ENCODE data around the gene PDE11A. TPM values are rescaled to one million over a fixed set of nuclear protein-coding genes. Genes with fewer than 3 reads are reported as not detected.

The PDE11A gene
- total RNA-seq, 2 donors from 2014 or later = 0.28 to 3.5 TPM

DNA sequence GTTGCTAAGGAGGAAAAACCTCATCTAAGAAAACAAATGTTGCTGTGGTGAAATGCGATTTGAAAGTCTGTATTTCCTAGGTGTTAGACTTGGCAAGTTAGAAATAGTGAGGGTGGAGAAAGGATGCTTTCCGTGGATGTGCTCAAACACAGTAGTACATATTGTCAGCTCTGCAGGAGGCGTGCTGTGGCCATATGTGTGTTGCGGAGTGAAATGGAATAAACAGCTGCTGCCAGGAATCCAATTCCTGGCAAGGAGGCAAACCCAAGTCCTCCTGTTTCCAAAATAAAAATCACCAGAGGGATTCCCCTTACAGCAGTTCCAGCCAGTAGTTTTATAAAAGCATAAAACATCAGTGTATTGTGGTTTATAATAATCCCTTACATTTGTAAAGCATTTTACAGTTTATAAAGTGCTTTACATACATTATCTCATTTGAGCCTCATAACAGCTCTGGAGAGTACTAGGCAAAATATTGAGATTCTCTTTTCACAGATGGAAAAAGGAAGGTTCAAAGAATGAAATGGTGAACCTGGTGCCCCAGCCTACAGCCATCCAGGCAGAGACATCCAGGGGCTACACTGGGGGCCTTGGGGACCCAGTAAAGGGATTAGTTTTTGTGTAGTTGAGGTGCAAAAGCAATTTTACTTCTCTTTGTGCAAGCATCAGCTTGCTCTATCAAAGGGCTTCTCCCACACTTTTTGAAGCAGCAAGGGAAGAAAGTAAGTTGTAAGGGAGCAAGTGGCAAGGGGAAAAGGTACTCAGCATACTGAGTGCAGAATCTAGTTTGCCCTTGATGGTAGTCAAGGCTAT, 474.0 kb downstream of the PDE11A start:
- H3K27ac ChIP-seq = no peak overlapping the region
- no peaks in the 10 kb centered on the region for H3K9me3 ChIP-seq
- H3K27me3 ChIP-seq (replicated peaks; ENCODE audit: insufficient read depth) = no peaks in the 10 kb centered on the region
- no peak for ATAC-seq (ENCODE audit: insufficient number of reproducible peaks, low FRiP score, low read depth)
- no peaks in the 10 kb centered on the region for H3K36me3 ChIP-seq
- TF ChIP-seq, protein P1, sequence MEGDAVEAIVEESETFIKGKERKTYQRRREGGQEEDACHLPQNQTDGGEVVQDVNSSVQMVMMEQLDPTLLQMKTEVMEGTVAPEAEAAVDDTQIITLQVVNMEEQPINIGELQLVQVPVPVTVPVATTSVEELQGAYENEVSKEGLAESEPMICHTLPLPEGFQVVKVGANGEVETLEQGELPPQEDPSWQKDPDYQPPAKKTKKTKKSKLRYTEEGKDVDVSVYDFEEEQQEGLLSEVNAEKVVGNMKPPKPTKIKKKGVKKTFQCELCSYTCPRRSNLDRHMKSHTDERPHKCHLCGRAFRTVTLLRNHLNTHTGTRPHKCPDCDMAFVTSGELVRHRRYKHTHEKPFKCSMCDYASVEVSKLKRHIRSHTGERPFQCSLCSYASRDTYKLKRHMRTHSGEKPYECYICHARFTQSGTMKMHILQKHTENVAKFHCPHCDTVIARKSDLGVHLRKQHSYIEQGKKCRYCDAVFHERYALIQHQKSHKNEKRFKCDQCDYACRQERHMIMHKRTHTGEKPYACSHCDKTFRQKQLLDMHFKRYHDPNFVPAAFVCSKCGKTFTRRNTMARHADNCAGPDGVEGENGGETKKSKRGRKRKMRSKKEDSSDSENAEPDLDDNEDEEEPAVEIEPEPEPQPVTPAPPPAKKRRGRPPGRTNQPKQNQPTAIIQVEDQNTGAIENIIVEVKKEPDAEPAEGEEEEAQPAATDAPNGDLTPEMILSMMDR (IDR thresholded peaks at IDR 0.05) = no peak
- H3K4me3 ChIP-seq = no peak overlapping the region
- H3K4me1 ChIP-seq (ENCODE audit: control insufficient read depth in 1 of 2, low read depth in 2 of 2) = peaks cover 0 to 13% of the 10 kb centered on the region in 2 donors
- no peak for DNase-seq (ENCODE audit: low spot score)

DNA sequence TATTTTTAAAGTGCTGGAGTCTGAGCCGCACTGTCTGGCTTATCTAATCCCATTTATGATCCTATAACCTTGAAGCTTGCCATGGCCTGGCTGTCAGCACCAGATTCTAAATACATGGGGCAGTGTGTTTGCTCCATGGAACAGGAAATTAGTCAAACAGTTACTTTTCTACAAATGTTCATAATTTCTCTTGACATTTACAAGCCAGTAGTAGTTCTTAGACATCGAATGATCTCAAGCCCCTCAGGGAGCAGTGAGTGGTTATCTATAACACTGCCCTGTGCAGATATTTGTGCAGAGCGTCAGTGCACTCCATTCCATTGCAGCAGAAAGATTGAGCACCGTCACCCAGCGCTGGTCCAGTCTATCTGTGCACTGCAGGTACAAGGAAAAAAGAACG, 474.8 kb downstream of the PDE11A start:
- ATAC-seq (ENCODE audit: insufficient number of reproducible peaks, low FRiP score, low read depth) = no peak
- Histone ChIP-seq H3K9me3 (no peaks in the 10 kb centered on the region), H3K36me3 (no peaks in the 10 kb centered on the region), H3K27me3 (replicated peaks; ENCODE audit: insufficient read depth) (no peaks in the 10 kb centered on the region), H3K4me1 (ENCODE audit: control insufficient read depth in 1 of 2, low read depth in 2 of 2) (peaks cover 0 to 13% of the 10 kb centered on the region in 2 donors), H3K27ac (no peak overlapping the region), H3K4me3 (no peak overlapping the region)
- DNase-seq (ENCODE audit: low spot score) = no peak
- TF ChIP-seq, protein P1 (IDR thresholded peaks at IDR 0.05) = no peak

DNA sequence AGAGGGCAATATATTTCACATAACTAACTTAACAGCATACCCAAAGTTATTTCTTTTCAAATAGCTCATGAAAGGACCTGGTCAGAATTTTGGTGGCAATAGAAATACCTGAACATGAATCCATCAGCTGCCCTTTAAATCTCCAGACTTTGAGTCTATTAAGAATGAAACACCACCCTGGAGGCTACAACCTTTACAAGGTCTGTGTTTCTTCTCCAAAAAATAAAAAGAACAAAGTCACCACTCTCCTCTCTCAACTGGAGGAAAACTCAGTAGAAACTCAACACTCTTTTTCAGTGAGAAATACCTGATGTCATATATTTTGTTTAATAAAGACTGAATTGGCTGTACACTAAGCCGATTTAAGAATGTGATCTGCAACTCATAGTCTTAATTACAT, 475.7 kb downstream of the PDE11A start:
- peaks cover 0 to 13% of the 10 kb centered on the region in 2 donors for H3K4me1 ChIP-seq (ENCODE audit: control insufficient read depth in 1 of 2, low read depth in 2 of 2)
- no peaks in the 10 kb centered on the region for H3K27me3 ChIP-seq (replicated peaks; ENCODE audit: insufficient read depth)
- TF ChIP-seq, protein P1 (IDR thresholded peaks at IDR 0.05) = no peak
- no peaks in the 10 kb centered on the region for H3K36me3 ChIP-seq
- ATAC-seq (ENCODE audit: insufficient number of reproducible peaks, low FRiP score, low read depth) (no peak), DNase-seq (ENCODE audit: low spot score) (no peak)
- no peak overlapping the region for H3K27ac ChIP-seq
- H3K4me3 ChIP-seq = no peak overlapping the region
- no peaks in the 10 kb centered on the region for H3K9me3 ChIP-seq

DNA sequence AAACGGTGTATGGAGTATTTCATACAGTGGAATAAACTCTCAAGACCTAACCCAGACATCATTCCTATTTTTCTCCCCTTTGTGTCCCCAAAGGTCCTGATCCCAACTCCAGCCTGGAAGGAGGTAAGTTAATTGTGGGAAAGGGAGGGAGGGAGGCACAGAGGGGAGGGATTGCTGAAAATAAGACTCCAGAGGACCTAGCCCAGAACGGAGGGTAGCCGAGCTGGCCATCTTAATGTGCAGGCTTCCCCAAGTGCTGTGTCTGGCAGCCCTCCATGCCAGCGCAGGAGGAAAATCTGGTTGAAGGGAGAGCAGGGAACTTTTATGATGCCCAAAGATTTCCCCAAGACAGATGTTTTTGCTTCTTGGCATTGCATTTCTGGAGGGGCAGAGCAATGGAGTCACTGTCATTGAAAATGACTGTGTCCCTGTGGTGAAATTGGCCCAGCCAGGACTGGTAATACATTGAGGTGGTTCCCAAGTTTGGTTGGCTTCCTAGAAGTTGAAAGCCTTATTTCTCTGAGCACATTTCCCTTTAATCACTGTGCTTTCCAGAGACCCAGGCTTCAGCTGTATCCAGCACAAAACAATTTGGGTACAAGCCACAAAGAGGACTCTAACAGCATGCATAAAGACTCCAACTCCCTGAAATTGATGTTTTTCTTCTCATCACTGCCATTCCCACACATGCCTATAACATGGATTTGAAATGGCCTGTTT, 477.3 kb downstream of the PDE11A start:
- DNase-seq (ENCODE audit: low spot score) (no peak), ATAC-seq (ENCODE audit: insufficient number of reproducible peaks, low FRiP score, low read depth) (no peak)
- Histone ChIP-seq H3K36me3 (no peaks in the 10 kb centered on the region), H3K27me3 (replicated peaks; ENCODE audit: insufficient read depth) (no peaks in the 10 kb centered on the region), H3K4me1 (ENCODE audit: control insufficient read depth in 1 of 2, low read depth in 2 of 2) (peaks cover 0 to 13% of the 10 kb centered on the region in 2 donors), H3K9me3 (no peaks in the 10 kb centered on the region), H3K27ac (no peak overlapping the region), H3K4me3 (no peak overlapping the region)
- TF ChIP-seq, protein P1 (IDR thresholded peaks at IDR 0.05) = no peak

DNA sequence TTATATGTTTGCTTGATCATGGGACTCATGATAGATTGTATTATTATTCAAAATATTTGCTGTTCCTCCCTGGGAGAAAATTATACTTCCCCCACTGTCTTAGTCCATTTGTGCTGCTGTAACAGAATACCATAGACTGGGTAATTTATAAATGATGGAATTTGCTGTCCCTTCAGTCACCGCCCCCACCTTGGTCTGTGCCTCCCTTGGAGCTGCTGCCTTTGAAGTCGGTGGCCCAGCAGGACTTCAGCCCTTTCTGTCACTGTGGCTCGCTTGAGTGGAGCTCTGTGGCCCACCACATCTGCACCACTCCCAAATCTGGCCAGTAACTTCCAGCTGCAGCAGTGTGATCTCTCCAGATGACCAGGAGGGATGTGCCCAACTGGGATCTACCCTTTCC, 479.2 kb downstream of the PDE11A start:
- Histone ChIP-seq H3K27me3 (replicated peaks; ENCODE audit: insufficient read depth) (no peaks in the 10 kb centered on the region), H3K4me3 (no peak overlapping the region), H3K4me1 (ENCODE audit: control insufficient read depth in 1 of 2, low read depth in 2 of 2) (peaks cover 0 to 5% of the 10 kb centered on the region in 2 donors), H3K9me3 (no peaks in the 10 kb centered on the region), H3K27ac (no peak overlapping the region), H3K36me3 (no peaks in the 10 kb centered on the region)
- TF ChIP-seq, protein P1 (IDR thresholded peaks at IDR 0.05) = no peak
- DNase-seq (ENCODE audit: low spot score) = no peak
- ATAC-seq (ENCODE audit: insufficient number of reproducible peaks, low FRiP score, low read depth) = no peak

Measured in thoracic aorta (tissue), 2 donors.